Measurements from ENCODE around the gene IBA57. TPM values are rescaled to one million over a fixed set of nuclear protein-coding genes. Genes with fewer than 3 reads are reported as not detected.

Gene IBA57
- total and polyA plus RNA-seq, 2 of the 8 experiments (the other 6 are each of a cell fraction or from before 2014, with no cell fraction given), result 2.6 to 5.9 TPM

DNA sequence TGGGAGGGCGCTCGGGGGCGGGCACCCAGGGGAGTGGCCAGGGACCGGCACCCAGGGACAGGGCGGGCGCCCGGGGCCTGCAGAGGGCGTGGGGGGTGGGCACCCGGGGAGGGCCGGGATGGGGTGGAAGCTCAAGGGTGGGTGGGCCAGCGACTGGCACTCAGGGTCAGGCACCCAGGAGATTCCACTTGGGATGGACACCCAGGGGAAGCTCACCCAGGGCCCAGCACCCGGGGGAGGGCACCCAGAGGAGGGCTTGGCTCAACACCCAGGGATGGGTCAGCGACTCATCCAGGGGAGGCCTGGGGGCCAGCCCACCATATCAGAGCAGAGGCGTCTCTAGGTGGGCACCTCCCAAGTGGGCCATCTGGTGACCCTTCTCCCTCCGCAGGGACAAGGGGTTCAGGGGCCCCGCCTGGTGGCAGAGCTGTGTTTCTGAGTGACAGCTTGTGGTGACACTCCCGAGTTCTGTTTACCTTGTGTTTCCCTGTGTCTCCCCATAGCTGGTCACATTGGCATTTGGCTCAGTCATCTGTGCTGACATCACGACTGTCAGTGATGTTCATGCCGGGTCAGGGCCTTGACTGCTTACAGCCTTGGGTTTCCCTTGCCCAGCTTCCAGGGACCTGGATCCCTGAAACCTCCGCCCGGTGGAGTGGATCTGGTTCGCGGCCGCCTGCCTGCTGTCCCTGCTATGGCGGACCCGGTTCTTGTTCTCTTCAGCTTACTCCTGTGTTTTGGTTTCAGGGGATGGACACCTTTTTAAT is 749 bp downstream of the IBA57 start:
- H3K56ac ChIP-seq (replicated peaks; ENCODE audit: insufficient read length, low read depth, low read length), result no peak overlapping the region
- H2BK12ac ChIP-seq (ENCODE audit: low read depth, low read length), result no peak overlapping the region
- H3K4me1 ChIP-seq (replicated peaks in 1 of 4; ENCODE audit: control insufficient read depth in 3 of 4, insufficient read depth in 4 of 4, low read length in 3 of 4), result peaks cover 0 to 12% (median 8%) of the 10 kb centered on the region in 4 experiments; a peak in 6 of 7 replicates
- no peak overlapping the region for H3K4ac ChIP-seq (replicated peaks; ENCODE audit: insufficient read length, low read depth, low read length)
- H4K5ac ChIP-seq (ENCODE audit: insufficient read length, low read depth, low read length), result no peak overlapping the region
- H3K4me2 ChIP-seq (ENCODE audit: insufficient read depth in 1 of 2, low read depth in 2 of 2, low read length in 2 of 2), result peak overlapping the region; percentile 28 to 91
- no peak overlapping the region for H2AFZ ChIP-seq (ENCODE audit: low read length)
- peaks cover 0 to 23% of the 10 kb centered on the region in 2 experiments; a peak in 2 of 4 replicates for H3K79me2 ChIP-seq (ENCODE audit: control insufficient read depth in 1 of 2, insufficient read depth in 2 of 2, low read length in 2 of 2)
- ChIA-PET CTCF (ENCODE audit: partially characterized antibody) (interaction anchor here (0.6 to 6.2 kb wide), 12 partner anchors 10 to 909 kb away, joined by 3 to 40 read pairs (median 6); partner anchors contain the start of gene GJC2), POLR2A (ENCODE audit: partially characterized antibody) (interaction anchor here (0.7 to 6.5 kb wide), 13 partner anchors 8 to 189 kb away, joined by 3 to 44 read pairs (median 5); partner anchors contain the start of gene GUK1)
- peaks cover 0 to 3% (median 0%) of the 10 kb centered on the region in 4 experiments; a peak in 2 of 7 replicates for H3K27me3 ChIP-seq (replicated peaks in 1 of 4; ENCODE audit: control insufficient read depth in 3 of 4, extremely low read depth in 1 of 4, insufficient read depth in 3 of 4, low read length in 3 of 4)
- H2BK20ac ChIP-seq (ENCODE audit: low read length), result no peak overlapping the region
- H2BK120ac ChIP-seq (replicated peaks; ENCODE audit: low read depth, low read length), result no peak overlapping the region
- DNase-seq (ENCODE audit: low read depth in 1 of 2, low spot score in 2 of 2) (peak in 1 of 2 experiments; percentile 78), FAIRE-seq (peak; percentile 73)
- H3K14ac ChIP-seq (ENCODE audit: insufficient read length), result no peak overlapping the region
- no peak overlapping the region for H3K18ac ChIP-seq (ENCODE audit: extremely low read depth, low read length)
- peaks cover 6% of the 10 kb centered on the region; the same call in 1 of the 2 replicates for H3K23me2 ChIP-seq (ENCODE audit: low read depth, low read length)
- H2BK15ac ChIP-seq (ENCODE audit: low read length), result no peak overlapping the region; the same call in 1 of the 2 replicates
- H4K8ac ChIP-seq (ENCODE audit: extremely low read depth, insufficient read depth, low read length), result no peak overlapping the region
- H3K4me3 ChIP-seq (ENCODE audit: extremely low read depth in 1 of 4, insufficient read depth in 2 of 4, low read depth in 3 of 4, low read length in 4 of 4), result peak overlapping the region; percentile 54 to 79 (median 62)
- H2AK5ac ChIP-seq (ENCODE audit: low read depth, low read length), result no peak overlapping the region
- peak overlapping the region in 3 of 4 experiments; percentile 93 to 98 (median 97); a peak in 5 of 7 replicates for H3K9ac ChIP-seq (replicated peaks in 1 of 4; ENCODE audit: extremely low read depth in 1 of 4, low read depth in 3 of 4, low read length in 3 of 4)
- no peak overlapping the region for H4K91ac ChIP-seq (replicated peaks; ENCODE audit: insufficient read length, low read length)
- H3K36me3 ChIP-seq (ENCODE audit: control insufficient read depth in 2 of 4, insufficient read depth in 4 of 4, low read length in 3 of 4), result no peaks in the 10 kb centered on the region
- 39% methylated on average over 21 of the region's 26 CpGs; no CpG with 5 or more reads in 1 of the 2 experiments for WGBS, 2 experiments (ENCODE audit: extremely low coverage in 1 of 2, insufficient coverage in 1 of 2, insufficient read length in 1 of 2, insufficient replicate concordance in 2 of 2, low coverage in 1 of 2, low lambda C conversion rate in 2 of 2, missing lambda C conversion rate in 1 of 2)
- no peaks in the 10 kb centered on the region for H3K9me3 ChIP-seq (ENCODE audit: insufficient read depth in 2 of 2, low read depth in 1 of 2, low read length in 1 of 2)
- H4K20me1 ChIP-seq (replicated peaks in 1 of 2; ENCODE audit: control insufficient read depth in 1 of 2, insufficient read depth in 2 of 2, low read length in 2 of 2), result peaks cover 0 to 4% of the 10 kb centered on the region in 2 experiments
- peaks cover 2% of the 10 kb centered on the region; the same call in 1 of the 2 replicates for H3K79me1 ChIP-seq (ENCODE audit: low read depth, low read length)
- peak overlapping the region; percentile 99; the same call in 1 of the 2 replicates for H3K27ac ChIP-seq (ENCODE audit: low read depth, low read length)
- H3K23ac ChIP-seq (ENCODE audit: insufficient read length), result no peak overlapping the region
- peak overlapping the region; percentile 66; the same call in 1 of the 2 replicates for H2BK5ac ChIP-seq (ENCODE audit: low read depth, low read length)
- TF ChIP-seq CREB1 (IDR thresholded peaks at IDR 0.05), result 0 out of 2 replicates have a peak, but pooled peaks have one; percentile 30
- peak in 1 of 3 experiments; percentile 22; a peak in 1 of 4 replicates for TF ChIP-seq CTCF (IDR thresholded peaks at IDR 0.05; ENCODE audit: control extremely low read depth in 1 of 3, insufficient read depth in 1 of 3, low read depth in 1 of 3, low read length in 3 of 3)
- peak; percentile 18 to 29; a peak in 2 of 4 replicates for TF ChIP-seq RAD21 (IDR thresholded peaks at IDR 0.05 in 1 of 2, conservative IDR thresholded peaks at IDR 0.05 in 1 of 2; ENCODE audit: low read depth in 2 of 2, low read length in 2 of 2)
- peak in 1 of 2 experiments; percentile 79; a peak in 2 of 4 replicates for TF ChIP-seq SIN3A (conservative IDR thresholded peaks at IDR 0.05 in 1 of 2, IDR thresholded peaks at IDR 0.05 in 1 of 2; ENCODE audit: low read depth in 1 of 2, low read length in 2 of 2)
- TF ChIP-seq KDM4A (IDR thresholded peaks at IDR 0.05; ENCODE audit: low read depth, low read length, severe bottlenecking), result peak; percentile 32
- peak; percentile 47; the same call in 1 of the 2 replicates for TF ChIP-seq BACH1 (IDR thresholded peaks at IDR 0.05; ENCODE audit: low read length)
- TF ChIP-seq ZNF274 (IDR thresholded peaks at IDR 0.05; ENCODE audit: borderline replicate concordance, extremely low read depth, low read length), result no peak
